ENCODE measurements around the gene PSMB7.

DNA sequence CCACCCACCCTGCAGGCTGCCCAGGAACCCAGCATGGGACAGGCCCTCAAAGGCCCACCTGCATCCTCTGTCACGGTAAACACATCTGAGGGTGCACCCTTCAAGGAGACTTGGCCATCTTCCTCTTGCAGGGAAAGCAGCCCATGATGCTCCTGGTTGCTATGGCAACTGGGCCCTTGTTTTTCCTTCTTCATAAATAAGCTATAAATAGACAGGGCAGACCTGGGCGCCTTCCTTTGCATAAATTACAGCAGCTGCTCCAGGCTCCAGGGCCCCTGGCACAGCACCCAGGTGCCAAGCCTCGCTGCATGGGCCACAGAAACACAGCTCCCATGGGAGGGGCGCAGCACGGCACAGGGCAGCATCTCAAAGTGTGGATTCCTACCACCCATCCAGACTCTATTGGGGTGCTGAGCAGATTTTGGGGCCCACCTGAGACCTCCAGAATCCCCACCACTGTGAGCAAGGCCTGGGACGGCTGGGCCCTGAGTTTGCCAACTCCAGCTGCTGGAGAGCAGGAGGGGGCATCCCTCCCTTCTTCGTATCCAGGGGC lies 5.8 kb upstream of the PSMB7 start:
- TF ChIP-seq CTCF (IDR thresholded peaks at IDR 0.05) (no peak), POLR2A (IDR thresholded peaks at IDR 0.05) (no peak), POLR2AphosphoS5 (IDR thresholded peaks at IDR 0.05) (no peak), EP300 (IDR thresholded peaks at IDR 0.05) (no peak)
